ENCODE data around the gene BOLA2B. TPM values are rescaled to one million over a fixed set of nuclear protein-coding genes. Genes with fewer than 3 reads are reported as not detected.

BOLA2B gene
- total RNA-seq, 1 experiment from 2014 or later: 156 TPM

GRCh38 chr16:30144017-30144416, 49.4 kb downstream of the BOLA2B start:
- peaks cover 5% of the 10 kb centered on the region for H3K9me3 ChIP-seq (replicated peaks)
- H3K27me3 ChIP-seq (replicated peaks): no peaks in the 10 kb centered on the region
- no peaks in the 10 kb centered on the region for H3K4me1 ChIP-seq (replicated peaks)
- H3K4me3 ChIP-seq: no peak overlapping the region
- no peak for DNase-seq (ENCODE audit: low read depth in 1 of 2, low spot score in 2 of 2)
- no peak overlapping the region for H3K27ac ChIP-seq
- no peaks in the 10 kb centered on the region for H3K36me3 ChIP-seq

GRCh38 chr16:30143347-30143702, 50.1 kb downstream of the BOLA2B start:
- Histone ChIP-seq H3K36me3 (no peaks in the 10 kb centered on the region), H3K9me3 (replicated peaks) (no peaks in the 10 kb centered on the region; the same call in 1 of the 2 replicates), H3K27ac (no peak overlapping the region), H3K4me3 (no peak overlapping the region), H3K27me3 (replicated peaks) (no peaks in the 10 kb centered on the region), H3K4me1 (replicated peaks) (no peaks in the 10 kb centered on the region)
- no peak for DNase-seq (ENCODE audit: low read depth in 1 of 2, low spot score in 2 of 2)

Other genes with a start within 250 kb of the BOLA2B start
- gene TMEM219, start 231.6 kb downstream of the BOLA2B start, total RNA-seq (2014; rRNA removed; shearing (Covaris generic)): 86.2 and 143 TPM in 2 replicates
- 55.7 and 65.8 TPM in 2 replicates for gene TAOK2, start 219.8 kb downstream of the BOLA2B start, total RNA-seq (2014; rRNA removed; shearing (Covaris generic))
- 20.3 and 28.0 TPM in 2 replicates for gene HIRIP3, start 198.0 kb downstream of the BOLA2B start, total RNA-seq (2014; rRNA removed; shearing (Covaris generic))
- gene INO80E, start 197.4 kb downstream of the BOLA2B start, total RNA-seq (2014; rRNA removed; shearing (Covaris generic)): 92.7 and 93.4 TPM in 2 replicates
- gene DOC2A, start 182.6 kb downstream of the BOLA2B start, total RNA-seq (2014; rRNA removed; shearing (Covaris generic)): not detected in 2 replicates
- not detected in 2 replicates for gene C16orf92, start 170.5 kb downstream of the BOLA2B start, total RNA-seq (2014; rRNA removed; shearing (Covaris generic))
- gene TLCD3B, start 162.4 kb downstream of the BOLA2B start, total RNA-seq (2014; rRNA removed; shearing (Covaris generic)): 0.55 and 3.1 TPM in 2 replicates
- 758 and 762 TPM in 2 replicates for gene ALDOA, start 127.9 kb downstream of the BOLA2B start, total RNA-seq (2014; rRNA removed; shearing (Covaris generic))
- 100 and 134 TPM in 2 replicates for gene PPP4C, start 117.7 kb downstream of the BOLA2B start, total RNA-seq (2014; rRNA removed; shearing (Covaris generic))
- not detected in 2 replicates for gene TBX6, start 101.7 kb downstream of the BOLA2B start, total RNA-seq (2014; rRNA removed; shearing (Covaris generic))
- 3.1 and 4.8 TPM in 2 replicates for gene YPEL3, start 97.5 kb downstream of the BOLA2B start, total RNA-seq (2014; rRNA removed; shearing (Covaris generic))
- 0.50 TPM in 1 of 2 replicates, not detected in the other for gene GDPD3, start 80.1 kb downstream of the BOLA2B start, total RNA-seq (2014; rRNA removed; shearing (Covaris generic))
- gene MAPK3, start 70.4 kb downstream of the BOLA2B start, total RNA-seq (2014; rRNA removed; shearing (Covaris generic)): 18.6 and 23.3 TPM in 2 replicates
- gene CORO1A, start 10.1 kb downstream of the BOLA2B start, total RNA-seq (2014; rRNA removed; shearing (Covaris generic)): 4.3 and 4.5 TPM in 2 replicates
- gene SLX1A, start 209 bp upstream of the BOLA2B start, total RNA-seq (2014; rRNA removed; shearing (Covaris generic)): 14.3 and 43.6 TPM in 2 replicates
- 3.6 and 5.8 TPM in 2 replicates for gene SULT1A3, start 5.6 kb upstream of the BOLA2B start, total RNA-seq (2014; rRNA removed; shearing (Covaris generic))
- gene NPIPB13, start 54.8 kb upstream of the BOLA2B start, total RNA-seq (2014; rRNA removed; shearing (Covaris generic)): not detected in 2 replicates
- gene CD2BP2, start 161.6 kb upstream of the BOLA2B start, total RNA-seq (2014; rRNA removed; shearing (Covaris generic)): 55.8 and 60.7 TPM in 2 replicates
- 25.8 and 42.5 TPM in 2 replicates for gene TBC1D10B, start 176.8 kb upstream of the BOLA2B start, total RNA-seq (2014; rRNA removed; shearing (Covaris generic))
- gene MYL11, start 181.1 kb upstream of the BOLA2B start, total RNA-seq (2014; rRNA removed; shearing (Covaris generic)): not detected in 2 replicates
- not detected in 2 replicates for gene SEPTIN1, start 188.9 kb upstream of the BOLA2B start, total RNA-seq (2014; rRNA removed; shearing (Covaris generic))
- gene ZNF48, start 201.8 kb upstream of the BOLA2B start, total RNA-seq (2014; rRNA removed; shearing (Covaris generic)): 9.6 and 17.3 TPM in 2 replicates
- gene ZNF771, start 213.9 kb upstream of the BOLA2B start, total RNA-seq (2014; rRNA removed; shearing (Covaris generic)): 27.0 and 51.8 TPM in 2 replicates
- gene DCTPP1, start 236.4 kb upstream of the BOLA2B start, total RNA-seq (2014; rRNA removed; shearing (Covaris generic)): 10.5 and 31.6 TPM in 2 replicates

All from SJSA1 (cell line).